Right lobe of liver (tissue), 6 donors: ENCODE results near the gene ING1. TPM values are rescaled to one million over a fixed set of nuclear protein-coding genes. Genes with fewer than 3 reads are reported as not detected.
A peak's percentile ranks its signal among the peaks of the same experiment; 100 is the strongest.

ENCODE experiments used
- ATAC-seq, 4 donors: fragments of 200-7000 bp; cut with Tn5 transposase; one replicate each; pipeline ENCODE4 v1.9.1; 2020; ENCODE audit warnings: mild to moderate bottlenecking in 4 of 4, moderate library complexity in 4 of 4
- DNase-seq, 3 donors: peaks; one replicate each; pipeline ENCODE4 v3.0.0-alpha.2; 2020
- H3K27ac ChIP-seq, 3 donors: fragments of 200-600 bp; one replicate each; pipeline ENCODE4 v1.8.0; 2022
- H3K27me3 ChIP-seq, 2 donors: fragments of 200-600 bp; one replicate each; pipeline ENCODE4 v1.8.0; 2022
- H3K36me3 ChIP-seq, 4 donors: fragments of 200-600 bp; sonication (generic) in 1 of 4; one replicate each; pipeline versions ENCODE4 v1.5.1 to v1.8.0; 2017 to 2022; ENCODE audit warnings: control low read depth in 1 of 4
- H3K4me1 ChIP-seq, 4 donors: fragments of 200-600 bp; sonication (generic) in 1 of 4; one replicate each; pipeline versions ENCODE4 v1.5.1 to v1.8.0; 2017 to 2022; ENCODE audit warnings: control low read depth in 1 of 4
- H3K4me3 ChIP-seq, 3 donors: fragments of 200-600 bp; one replicate each; pipeline ENCODE4 v1.8.0; 2022
- H3K9me3 ChIP-seq, 4 donors: fragments of 200-600 bp; sonication (generic) in 1 of 4; one replicate each; pipeline versions ENCODE4 v1.5.1 to v1.8.0; 2017 to 2022; ENCODE audit warnings: control low read depth in 1 of 4
- POLR2A ChIP-seq: fragments of 450-650 bp; IDR thresholded peaks from one replicate; pipeline ENCODE4 v1.6.1; 2017; ENCODE audit warnings: antibody characterized with exemption, mild to moderate bottlenecking
- WGBS: methylation state at CpG from one replicate; pipeline ENCODE4 v1.1.6; 2018; ENCODE audit warnings: low coverage, low lambda C conversion rate; ENCODE audit not compliant: insufficient coverage; ENCODE audit errors: missing lambda C conversion rate; 5-methylcytosine and 5-hydroxymethylcytosine counted together
- intact Hi-C, 2 donors: fragments of 100-400 bp; cut with DNase I; formaldehyde crosslinking; loops; one replicate each; pipeline versions ENCODE4 v1.11.2 to v1.14.1; 2022
- total RNA-seq, 6 experiments: library from RNA; depleted of rRNA in 2 of 6; stranded (reverse); fragments of >200 nt in 2 of 6; fragmentation: NEBNext Ultra II Directional in 3 of 6; extraction: Animal tissue kit (Norgen Biotek cat#: 25700) in 3 of 6; gene quantifications; one replicate each; pipeline versions ENCODE4 v1.1.0 to v1.2.4, GENCODE V29; 2016 to 2023
- TF ChIP-seq, protein P1 (sequence below), 4 donors: fragments of 200-600 bp in 3 of 4; fragments of 450-650 bp in 1 of 4; IDR thresholded peaks; one replicate each; pipeline versions ENCODE4 v1.5.1 to v1.8.0; 2016 to 2022; ENCODE audit warnings: antibody characterized with exemption in 4 of 4, mild to moderate bottlenecking in 2 of 4
- donor health status: DM: no; HTN: yes; CAD: no.
- donor health status: DM: no; HTN: no; CAD: no.
- donor health status: DM: no; HTN: no; CAD: no.
- donor health status: DM: no; HTN: yes; CAD: no.
- donor health status: DM: no; HTN: yes; CAD: no.

ING1 gene
- total RNA-seq, 6 experiments from 2014 or later: 3.8 to 12.0 (median 8.8) TPM

GRCh38 chr13:110758195-110758805, 44.8 kb downstream of the ING1 start:
- WGBS: 56% methylated on average over 4 of the region's 4 CpGs
- DNase-seq (no peak), ATAC-seq (peak in 1 of 4 donors; percentile 19)
- no peak overlapping the region for H3K4me3 ChIP-seq
- H3K27me3 ChIP-seq: no peaks in the 10 kb centered on the region
- no peak overlapping the region for H3K27ac ChIP-seq
- no peaks in the 10 kb centered on the region for H3K36me3 ChIP-seq
- H3K9me3 ChIP-seq: no peaks in the 10 kb centered on the region
- H3K4me1 ChIP-seq: no peaks in the 10 kb centered on the region
- intact Hi-C loops: no loop called here
- no peak for TF ChIP-seq POLR2A
- TF ChIP-seq, protein P1, sequence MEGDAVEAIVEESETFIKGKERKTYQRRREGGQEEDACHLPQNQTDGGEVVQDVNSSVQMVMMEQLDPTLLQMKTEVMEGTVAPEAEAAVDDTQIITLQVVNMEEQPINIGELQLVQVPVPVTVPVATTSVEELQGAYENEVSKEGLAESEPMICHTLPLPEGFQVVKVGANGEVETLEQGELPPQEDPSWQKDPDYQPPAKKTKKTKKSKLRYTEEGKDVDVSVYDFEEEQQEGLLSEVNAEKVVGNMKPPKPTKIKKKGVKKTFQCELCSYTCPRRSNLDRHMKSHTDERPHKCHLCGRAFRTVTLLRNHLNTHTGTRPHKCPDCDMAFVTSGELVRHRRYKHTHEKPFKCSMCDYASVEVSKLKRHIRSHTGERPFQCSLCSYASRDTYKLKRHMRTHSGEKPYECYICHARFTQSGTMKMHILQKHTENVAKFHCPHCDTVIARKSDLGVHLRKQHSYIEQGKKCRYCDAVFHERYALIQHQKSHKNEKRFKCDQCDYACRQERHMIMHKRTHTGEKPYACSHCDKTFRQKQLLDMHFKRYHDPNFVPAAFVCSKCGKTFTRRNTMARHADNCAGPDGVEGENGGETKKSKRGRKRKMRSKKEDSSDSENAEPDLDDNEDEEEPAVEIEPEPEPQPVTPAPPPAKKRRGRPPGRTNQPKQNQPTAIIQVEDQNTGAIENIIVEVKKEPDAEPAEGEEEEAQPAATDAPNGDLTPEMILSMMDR (IDR thresholded peaks at IDR 0.05): no peak

GRCh38 chr13:110759710-110760109, 46.2 kb downstream of the ING1 start:
- no peaks in the 10 kb centered on the region for H3K4me1 ChIP-seq
- intact Hi-C loops: no loop called here

GRCh38 chr13:110760611-110761010, 47.1 kb downstream of the ING1 start:
- H3K27ac ChIP-seq: no peak overlapping the region
- 77% methylated on average over 3 of the region's 6 CpGs for WGBS
- no peaks in the 10 kb centered on the region for H3K9me3 ChIP-seq
- no peaks in the 10 kb centered on the region for H3K4me1 ChIP-seq
- TF ChIP-seq, protein P1 (IDR thresholded peaks at IDR 0.05): no peak
- no peak for TF ChIP-seq POLR2A
- ATAC-seq (no peak), DNase-seq (no peak)
- H3K27me3 ChIP-seq: no peaks in the 10 kb centered on the region
- H3K4me3 ChIP-seq: no peak overlapping the region
- intact Hi-C loops: no loop called here
- no peaks in the 10 kb centered on the region for H3K36me3 ChIP-seq

More at GRCh38 chr13:110759710-110760109, 46.2 kb downstream of the ING1 start:
- 58% methylated on average over 3 of the region's 4 CpGs for WGBS
- H3K36me3 ChIP-seq: no peaks in the 10 kb centered on the region
- H3K9me3 ChIP-seq: no peaks in the 10 kb centered on the region
- no peaks in the 10 kb centered on the region for H3K27me3 ChIP-seq
- no peak overlapping the region for H3K4me3 ChIP-seq
- no peak for TF ChIP-seq POLR2A
- TF ChIP-seq, protein P1 (IDR thresholded peaks at IDR 0.05): no peak
- H3K27ac ChIP-seq: no peak overlapping the region
- ATAC-seq (no peak), DNase-seq (no peak)

GRCh38 chr13:110766671-110767430, 53.4 kb downstream of the ING1 start:
- Histone ChIP-seq H3K4me1 (no peaks in the 10 kb centered on the region), H3K9me3 (no peaks in the 10 kb centered on the region), H3K4me3 (no peak overlapping the region), H3K27me3 (no peaks in the 10 kb centered on the region), H3K27ac (no peak overlapping the region), H3K36me3 (no peaks in the 10 kb centered on the region)
- intact Hi-C loops: no loop called here
- ATAC-seq: no peak
- DNase-seq: no peak
- 68% methylated on average over 4 of the region's 4 CpGs for WGBS
- no peak for TF ChIP-seq POLR2A

DNA sequence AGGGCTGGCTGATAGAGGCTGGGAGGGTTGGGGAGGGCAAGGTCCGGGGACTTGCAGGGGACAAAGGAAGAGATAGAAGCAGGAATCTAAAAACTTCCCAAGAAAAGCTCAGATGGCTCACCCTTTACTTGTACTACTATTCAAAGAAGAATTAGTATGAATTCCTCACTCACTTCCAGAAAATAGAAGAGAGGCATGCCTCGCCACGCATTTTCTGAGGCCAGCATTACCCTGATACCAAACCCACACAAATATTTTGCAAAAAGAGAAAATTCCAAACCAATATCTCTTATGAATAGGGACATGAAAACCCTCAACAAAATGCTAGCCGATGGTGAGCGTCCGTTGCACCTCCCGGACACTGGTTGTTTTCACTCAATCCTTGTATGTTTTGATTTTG, 54.0 kb downstream of the ING1 start:
- intact Hi-C loops: no loop called here
- DNase-seq (no peak), ATAC-seq (no peak)
- TF ChIP-seq POLR2A: no peak
- TF ChIP-seq, protein P1 (IDR thresholded peaks at IDR 0.05): no peak
- H3K4me1 ChIP-seq: no peaks in the 10 kb centered on the region
- H3K4me3 ChIP-seq: no peak overlapping the region
- no peaks in the 10 kb centered on the region for H3K9me3 ChIP-seq
- 87% methylated on average over 7 of the region's 7 CpGs for WGBS
- no peak overlapping the region for H3K27ac ChIP-seq
- no peaks in the 10 kb centered on the region for H3K27me3 ChIP-seq
- no peaks in the 10 kb centered on the region for H3K36me3 ChIP-seq
